GM23248 (cell line): Measurements from ENCODE around the gene TMEM217.

Source experiments
- EZH2 ChIP-seq: fragments of 200-600 bp; sonication (generic); IDR thresholded peaks from 2 replicates; pipeline ENCODE4 v1.6.1; 2018; ENCODE audit warnings: antibody characterized with exemption, mild to moderate bottlenecking; ENCODE audit not compliant: insufficient read depth, poor library complexity, severe bottlenecking
- EZH2phosphoT487 ChIP-seq: fragments of 200-600 bp; sonication (generic); IDR thresholded peaks from 2 replicates; pipeline ENCODE4 v1.6.1; 2018; ENCODE audit warnings: antibody characterized with exemption, moderate library complexity, mild to moderate bottlenecking, low read depth; ENCODE audit not compliant: insufficient read depth

- TF ChIP-seq EZH2 (no peak), EZH2phosphoT487 (no peak)
Measured at GRCh38 chr6:37222125-37222967, 35.6 kb downstream of the TMEM217 start.
